Ramos (cell line): ENCODE results near the gene RTN4RL1.

Experiments
- in situ Hi-C: fragments of 300-500 bp; cut with MboI; formaldehyde crosslinking; loops from one replicate; pipeline ENCODE4 v1.14.3; 2022; ENCODE audit warnings: low sequenced_read_pairs; ENCODE audit not compliant: unreplicated experiment

RTN4RL1 gene

GRCh38 chr17:2025220-2025621 is at the start of gene RTN4RL1:
RTN4RL1 (minus strand) TSS chr17:2025334; CDS start chr17:2024865, 469 bp downstream.
- in situ Hi-C loops, result loop anchor here (25.0 kb wide), 1 partner anchor 313 kb away; the partner anchor contains the start of genes TLCD2 and WDR81

GRCh38 chr17:2074919-2075318 is 49.8 kb upstream of the RTN4RL1 start:
- in situ Hi-C loops, result no loop called here

- in situ Hi-C loops, result no loop called here
Measured at GRCh38 chr17:2071455-2072281, 46.5 kb upstream of the RTN4RL1 start.

GRCh38 chr17:2071024-2071385 is 45.9 kb upstream of the RTN4RL1 start:
- in situ Hi-C loops, result no loop called here

GRCh38 chr17:2070241-2071023 is 45.3 kb upstream of the RTN4RL1 start:
- in situ Hi-C loops, result no loop called here

GRCh38 chr17:2068519-2069051 is 43.5 kb upstream of the RTN4RL1 start:
- in situ Hi-C loops, result loop anchor here (5.0 to 10.0 kb wide), 2 partner anchors 96 to 179 kb away; no protein-coding TSS in a partner anchor

- in situ Hi-C loops, result loop anchor here (5.0 to 10.0 kb wide), 2 partner anchors 97 to 179 kb away; no protein-coding TSS in a partner anchor
Measured at GRCh38 chr17:2068031-2068518, 42.9 kb upstream of the RTN4RL1 start.

- in situ Hi-C loops, result loop anchor here (5.0 to 10.0 kb wide), 2 partner anchors 97 to 180 kb away; no protein-coding TSS in a partner anchor
Measured at GRCh38 chr17:2067608-2068024, 42.5 kb upstream of the RTN4RL1 start.

- in situ Hi-C loops, result loop anchor here (5.0 to 10.0 kb wide), 2 partner anchors 98 to 180 kb away; no protein-coding TSS in a partner anchor
Measured at GRCh38 chr17:2067048-2067561, 42.0 kb upstream of the RTN4RL1 start.

- in situ Hi-C loops, result loop anchor here (5.0 to 10.0 kb wide), 2 partner anchors 99 to 181 kb away; no protein-coding TSS in a partner anchor
Measured at GRCh38 chr17:2065949-2066400, 40.8 kb upstream of the RTN4RL1 start.

- in situ Hi-C loops, result loop anchor here (5.0 to 10.0 kb wide), 2 partner anchors 100 to 182 kb away; no protein-coding TSS in a partner anchor
Measured at GRCh38 chr17:2064980-2065785, 40.0 kb upstream of the RTN4RL1 start.

- in situ Hi-C loops, result loop anchor here (10.0 kb wide), 1 partner anchor 100 kb away; no protein-coding TSS in a partner anchor
Measured at GRCh38 chr17:2064520-2064971, 39.4 kb upstream of the RTN4RL1 start.

- in situ Hi-C loops, result loop anchor here (10.0 kb wide), 1 partner anchor 101 kb away; no protein-coding TSS in a partner anchor
Measured at GRCh38 chr17:2064147-2064489, 39.0 kb upstream of the RTN4RL1 start.

GRCh38 chr17:2063261-2064146 is 38.4 kb upstream of the RTN4RL1 start:
- in situ Hi-C loops, result loop anchor here (10.0 kb wide), 1 partner anchor 101 kb away; no protein-coding TSS in a partner anchor

- in situ Hi-C loops, result loop anchor here (10.0 kb wide), 1 partner anchor 102 kb away; no protein-coding TSS in a partner anchor
Measured at GRCh38 chr17:2062571-2063183, 37.5 kb upstream of the RTN4RL1 start.

GRCh38 chr17:2061441-2061958 is 36.4 kb upstream of the RTN4RL1 start:
- in situ Hi-C loops, result loop anchor here (10.0 kb wide), 1 partner anchor 103 kb away; no protein-coding TSS in a partner anchor
